GM20000 (cell line): Measurements from ENCODE around the gene ZDHHC5.

Experiments
- DNase-seq: peaks from one replicate; pipeline ENCODE4 v3.0.0; 2012; ENCODE audit warnings: low spot score
- CTCF ChIP-seq: IDR thresholded peaks from 2 replicates; pipeline ENCODE4 v1.5.1; 2012; ENCODE audit warnings: mild to moderate bottlenecking, control low read depth; ENCODE audit errors: extremely low read depth, missing control alignments

ZDHHC5 gene

GRCh38 chr11:57638811-57639320 is 29.0 kb upstream of the ZDHHC5 start:
- no peak for DNase-seq
- TF ChIP-seq CTCF, result no peak

DNA sequence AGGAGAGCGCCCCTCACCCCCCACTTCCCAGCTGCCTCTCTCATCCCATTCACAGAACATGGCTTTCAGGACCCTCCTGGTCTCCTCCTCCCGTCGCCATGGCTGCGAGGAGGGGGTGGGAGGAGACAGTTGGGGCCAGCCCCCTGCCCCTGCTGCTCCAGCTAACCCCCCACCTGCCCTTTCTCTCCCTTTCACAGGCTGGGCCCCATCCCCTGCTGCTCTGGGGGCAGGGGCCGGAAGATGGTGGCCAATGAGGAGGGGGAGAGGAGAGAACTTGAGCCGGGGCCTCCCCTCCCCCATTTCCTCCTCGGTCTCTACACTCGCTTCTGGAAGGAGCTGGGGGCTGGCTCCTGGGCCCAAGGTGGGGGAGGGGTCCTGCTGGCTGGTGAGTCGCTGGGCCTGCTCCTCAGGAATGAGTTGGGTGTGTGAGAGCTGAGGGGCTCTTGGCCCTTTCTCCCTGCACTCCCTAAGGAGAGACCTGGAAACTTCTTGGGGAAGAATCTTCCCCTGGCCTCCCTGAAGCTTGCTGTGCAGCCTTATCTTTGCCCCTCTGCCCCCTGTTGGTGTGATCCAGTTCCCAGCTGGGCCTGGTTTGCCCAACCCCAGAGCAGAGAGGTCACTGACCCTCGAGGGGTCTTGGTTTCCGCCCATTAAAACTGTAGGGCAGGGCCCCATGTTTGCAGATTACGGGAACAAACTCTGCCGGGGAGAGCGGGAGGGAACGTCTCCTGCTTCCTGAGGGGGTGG is 28.4 kb upstream of the ZDHHC5 start:
- DNase-seq, result no peak
- no peak for TF ChIP-seq CTCF

GRCh38 chr11:57640068-57640800 is 27.7 kb upstream of the ZDHHC5 start:
- no peak for DNase-seq

GRCh38 chr11:57641011-57641807 is 26.7 kb upstream of the ZDHHC5 start:
- TF ChIP-seq CTCF, result peak; percentile 29
- peak; percentile 78 for DNase-seq

More at GRCh38 chr11:57640068-57640800, 27.7 kb upstream of the ZDHHC5 start:
- TF ChIP-seq CTCF, result no peak

DNA sequence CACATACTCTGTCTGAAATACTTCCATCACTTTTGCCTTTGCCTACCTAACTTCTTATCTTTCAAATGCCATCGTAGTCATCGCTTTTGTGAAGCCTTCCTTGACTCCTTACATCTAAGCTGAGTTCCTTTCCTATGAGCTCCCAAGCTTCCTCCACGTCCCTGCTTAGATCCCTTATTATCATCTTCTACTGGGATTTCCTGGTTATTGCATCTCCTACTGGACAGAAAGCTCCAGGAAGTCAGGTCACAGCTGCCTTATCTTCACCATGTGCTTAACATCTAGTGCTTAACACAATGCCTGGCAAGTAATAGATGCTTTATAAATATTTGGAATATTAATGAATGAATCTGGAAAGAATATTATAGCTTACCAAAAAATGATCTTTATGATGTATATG is 24.1 kb upstream of the ZDHHC5 start:
- DNase-seq, result no peak
- TF ChIP-seq CTCF, result no peak

- peak; percentile 43 for TF ChIP-seq CTCF
- DNase-seq, result peak; percentile 85
Observed at GRCh38 chr11:57644748-57645688, 22.9 kb upstream of the ZDHHC5 start.
